ACC112 (cell line): ENCODE results near the gene MACF1.
A peak's percentile ranks its signal among the peaks of the same experiment; 100 is the strongest.

ENCODE experiments used
- H2AFZ ChIP-seq: fragments of 200-600 bp; sonication (generic); one replicate; pipeline ENCODE4 v1.6.0; 2017; ENCODE audit warnings: antibody characterized with exemption, low read length; ENCODE audit not compliant: unreplicated experiment
- H3K27ac ChIP-seq: fragments of 200-600 bp; sonication (generic); 2 replicates; pipeline ENCODE4 v1.5.1; 2014; ENCODE audit warnings: low read depth, mild to moderate bottlenecking, antibody characterized with exemption, low read length, moderate library complexity
- H3K27me3 ChIP-seq: fragments of 200-600 bp; sonication (generic); 2 replicates; pipeline ENCODE4 v1.6.1; 2014; ENCODE audit warnings: mild to moderate bottlenecking, antibody characterized with exemption, low read length, moderate library complexity, mixed read lengths; ENCODE audit not compliant: insufficient read depth
- H3K36me3 ChIP-seq: fragments of 200-600 bp; sonication (generic); 2 replicates; pipeline ENCODE4 v1.6.1; 2016; ENCODE audit warnings: mild to moderate bottlenecking, antibody characterized with exemption, low read length, moderate library complexity, mixed read lengths; ENCODE audit not compliant: insufficient read depth
- H3K4me1 ChIP-seq: fragments of 200-600 bp; sonication (generic); one replicate; pipeline ENCODE4 v1.6.1; 2016; ENCODE audit warnings: low read length, mixed read lengths; ENCODE audit not compliant: insufficient read depth, unreplicated experiment, control insufficient read depth
- H3K4me3 ChIP-seq: fragments of 200-600 bp; sonication (generic); 2 replicates; pipeline ENCODE4 v1.5.1; 2014; ENCODE audit warnings: mild to moderate bottlenecking, low read depth, low read length
- H3K79me2 ChIP-seq: fragments of 200-600 bp; sonication (generic); one replicate; pipeline ENCODE4 v1.6.0; 2016; ENCODE audit warnings: low read length; ENCODE audit not compliant: control insufficient read depth, unreplicated experiment, insufficient read depth

The MACF1 gene

GRCh38 chr1:39283858-39284257 lies 79.4 kb downstream of the MACF1 start:
- Histone ChIP-seq H3K27ac (no peak overlapping the region), H3K4me1 (peaks cover 6% of the 10 kb centered on the region), H3K27me3 (no peaks in the 10 kb centered on the region), H3K36me3 (peaks cover 31% of the 10 kb centered on the region), H3K79me2 (peaks cover 2% of the 10 kb centered on the region), H2AFZ (no peak overlapping the region), H3K4me3 (no peak overlapping the region)

- no peak overlapping the region for H3K4me3 ChIP-seq
- H3K36me3 ChIP-seq: peaks cover 48% of the 10 kb centered on the region
- H3K4me1 ChIP-seq: peaks cover 10% of the 10 kb centered on the region
- H3K27ac ChIP-seq: no peak overlapping the region
- no peak overlapping the region for H2AFZ ChIP-seq
- peaks cover 3% of the 10 kb centered on the region for H3K79me2 ChIP-seq
- H3K27me3 ChIP-seq: no peaks in the 10 kb centered on the region
Measured at GRCh38 chr1:39287541-39287940, 83.0 kb downstream of the MACF1 start.

- peaks cover 49% of the 10 kb centered on the region for H3K36me3 ChIP-seq
- peaks cover 12% of the 10 kb centered on the region for H3K4me1 ChIP-seq
- no peak overlapping the region for H2AFZ ChIP-seq
- H3K79me2 ChIP-seq: peaks cover 3% of the 10 kb centered on the region
- H3K27ac ChIP-seq: peak overlapping the region; percentile 70
- H3K27me3 ChIP-seq: no peaks in the 10 kb centered on the region
- no peak overlapping the region for H3K4me3 ChIP-seq
Measured at GRCh38 chr1:39288735-39289465, 84.4 kb downstream of the MACF1 start.

GRCh38 chr1:39292401-39292800 lies 87.9 kb downstream of the MACF1 start:
- Histone ChIP-seq H3K27ac (peak overlapping the region; percentile 69; the same call in 1 of the 2 replicates), H3K4me3 (no peak overlapping the region), H3K36me3 (peaks cover 59% of the 10 kb centered on the region), H3K79me2 (peaks cover 3% of the 10 kb centered on the region), H3K27me3 (no peaks in the 10 kb centered on the region), H3K4me1 (peaks cover 26% of the 10 kb centered on the region), H2AFZ (no peak overlapping the region)

- H3K79me2 ChIP-seq: peaks cover 3% of the 10 kb centered on the region
- peaks cover 60% of the 10 kb centered on the region for H3K36me3 ChIP-seq
- peak overlapping the region; percentile 69; the same call in 1 of the 2 replicates for H3K27ac ChIP-seq
- no peak overlapping the region for H2AFZ ChIP-seq
- no peak overlapping the region for H3K4me3 ChIP-seq
- peaks cover 26% of the 10 kb centered on the region for H3K4me1 ChIP-seq
- no peaks in the 10 kb centered on the region for H3K27me3 ChIP-seq
Measured at GRCh38 chr1:39293375-39294070, 89.0 kb downstream of the MACF1 start.

GRCh38 chr1:39294531-39294930 lies 90.0 kb downstream of the MACF1 start:
- H3K4me3 ChIP-seq: no peak overlapping the region
- peaks cover 63% of the 10 kb centered on the region for H3K36me3 ChIP-seq
- H3K27ac ChIP-seq: peak overlapping the region; percentile 69; the same call in 1 of the 2 replicates
- peaks cover 3% of the 10 kb centered on the region for H3K79me2 ChIP-seq
- H2AFZ ChIP-seq: no peak overlapping the region
- H3K27me3 ChIP-seq: no peaks in the 10 kb centered on the region
- peaks cover 21% of the 10 kb centered on the region for H3K4me1 ChIP-seq

GRCh38 chr1:39295901-39296300 lies 91.4 kb downstream of the MACF1 start:
- H3K27me3 ChIP-seq: no peaks in the 10 kb centered on the region
- peaks cover 67% of the 10 kb centered on the region for H3K36me3 ChIP-seq
- H3K4me1 ChIP-seq: peaks cover 21% of the 10 kb centered on the region
- H2AFZ ChIP-seq: no peak overlapping the region
- 0 out of 2 replicates have a peak overlapping the region, but pooled peaks have one; percentile 67 for H3K27ac ChIP-seq
- no peak overlapping the region for H3K4me3 ChIP-seq
- H3K79me2 ChIP-seq: no peaks in the 10 kb centered on the region

GRCh38 chr1:39297551-39297950 lies 93.1 kb downstream of the MACF1 start:
- no peaks in the 10 kb centered on the region for H3K79me2 ChIP-seq
- H3K27me3 ChIP-seq: no peaks in the 10 kb centered on the region
- peaks cover 64% of the 10 kb centered on the region for H3K36me3 ChIP-seq
- H3K4me3 ChIP-seq: no peak overlapping the region
- peaks cover 16% of the 10 kb centered on the region for H3K4me1 ChIP-seq
- H3K27ac ChIP-seq: no peak overlapping the region
- H2AFZ ChIP-seq: no peak overlapping the region

- Histone ChIP-seq H3K79me2 (no peaks in the 10 kb centered on the region), H3K4me3 (no peak overlapping the region), H3K36me3 (peaks cover 36% of the 10 kb centered on the region), H3K27ac (no peak overlapping the region), H3K27me3 (no peaks in the 10 kb centered on the region), H2AFZ (no peak overlapping the region), H3K4me1 (no peaks in the 10 kb centered on the region)
Measured at GRCh38 chr1:39301606-39302005, 97.1 kb downstream of the MACF1 start.

- peaks cover 29% of the 10 kb centered on the region for H3K36me3 ChIP-seq
- no peak overlapping the region for H3K4me3 ChIP-seq
- no peaks in the 10 kb centered on the region for H3K4me1 ChIP-seq
Measured at GRCh38 chr1:39305555-39305954, 101.1 kb downstream of the MACF1 start.

GRCh38 chr1:39310015-39310414 lies 105.5 kb downstream of the MACF1 start:
- Histone ChIP-seq H3K4me3 (no peak overlapping the region), H3K27ac (no peak overlapping the region), H3K36me3 (peaks cover 22% of the 10 kb centered on the region), H3K79me2 (no peaks in the 10 kb centered on the region), H2AFZ (no peak overlapping the region), H3K4me1 (no peaks in the 10 kb centered on the region), H3K27me3 (no peaks in the 10 kb centered on the region)

More at GRCh38 chr1:39305555-39305954, 101.1 kb downstream of the MACF1 start:
- H3K27ac ChIP-seq: no peak overlapping the region
- H2AFZ ChIP-seq: no peak overlapping the region
- H3K27me3 ChIP-seq: no peaks in the 10 kb centered on the region
- no peaks in the 10 kb centered on the region for H3K79me2 ChIP-seq
